ENCODE data around the gene FXYD2.

Gene FXYD2

DNA sequence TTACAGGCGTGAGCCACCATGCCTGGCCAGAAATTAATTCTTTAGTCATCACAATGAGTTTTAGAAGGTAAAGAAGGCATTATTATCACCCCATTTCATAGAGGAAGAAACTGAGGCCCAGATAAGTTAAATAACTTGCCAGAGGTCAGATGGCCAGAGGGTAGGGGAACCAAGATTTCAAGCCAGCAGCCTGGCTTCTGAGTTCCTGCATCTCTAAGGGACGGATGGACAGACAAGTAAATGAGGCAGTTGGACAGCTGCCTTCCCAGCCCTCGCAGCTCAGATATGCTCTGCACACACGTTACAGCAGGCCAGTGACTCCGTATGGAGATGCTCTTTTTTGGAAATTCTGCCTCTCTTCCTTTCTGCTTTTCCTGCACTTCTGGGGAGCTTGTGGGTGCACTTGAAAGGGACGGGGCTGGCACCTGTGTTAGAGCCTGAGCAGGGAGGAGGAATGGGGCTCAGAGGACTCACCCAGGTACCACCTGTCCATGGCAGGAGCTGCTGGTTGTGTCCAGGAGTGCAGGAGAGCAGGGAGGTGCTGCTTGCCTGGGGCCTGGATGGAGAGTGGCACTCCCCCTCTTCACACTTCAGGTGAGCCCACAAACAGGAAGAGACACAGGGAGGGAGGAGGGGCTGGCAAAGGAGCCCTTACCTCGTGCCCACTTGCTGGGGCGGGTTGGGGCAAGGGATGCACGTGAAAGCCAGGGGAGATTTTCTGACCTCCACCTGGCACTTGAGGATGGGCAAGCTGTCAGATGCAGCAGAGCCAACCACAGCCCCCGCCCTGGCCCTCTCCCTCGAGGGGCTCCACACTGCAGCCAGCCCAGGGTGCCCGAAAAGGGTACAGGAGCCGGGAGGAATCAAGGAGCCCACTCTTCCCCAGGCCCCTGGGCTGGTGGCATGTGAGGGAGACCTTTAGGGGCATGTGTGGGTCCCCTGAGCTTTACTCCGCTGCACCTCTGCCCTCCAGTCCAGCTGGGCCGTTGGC is 3.3 kb upstream of the FXYD2 start:
- TF ChIP-seq TAF1 (IDR thresholded peaks at IDR 0.05; ENCODE audit: low read depth) (no peak), YY1 (IDR thresholded peaks at IDR 0.05; ENCODE audit: low read depth) (no peak), CEBPB (IDR thresholded peaks at IDR 0.05) (no peak), RAD21 (IDR thresholded peaks at IDR 0.05; ENCODE audit: low read depth) (no peak), CREB1 (IDR thresholded peaks at IDR 0.05; ENCODE audit: low read depth) (no peak)

GRCh38 chr11:117826832-117827231 is 2.3 kb upstream of the FXYD2 start:
- TF ChIP-seq TCF12 (IDR thresholded peaks at IDR 0.05; ENCODE audit: low read depth) (no peak), YY1 (IDR thresholded peaks at IDR 0.05; ENCODE audit: low read depth) (no peak), EGR1 (IDR thresholded peaks at IDR 0.05) (no peak), NFIC (IDR thresholded peaks at IDR 0.05) (no peak), TEAD4 (IDR thresholded peaks at IDR 0.05) (no peak), CREB1 (IDR thresholded peaks at IDR 0.05; ENCODE audit: low read depth) (no peak), FOXM1 (IDR thresholded peaks at IDR 0.05; ENCODE audit: borderline replicate concordance, low read depth) (no peak), ZBTB7A (IDR thresholded peaks at IDR 0.05; ENCODE audit: low read depth) (no peak), TAF1 (IDR thresholded peaks at IDR 0.05; ENCODE audit: low read depth) (no peak), RAD21 (IDR thresholded peaks at IDR 0.05; ENCODE audit: low read depth) (no peak), EP300 (IDR thresholded peaks at IDR 0.05; ENCODE audit: borderline replicate concordance) (no peak), CEBPB (IDR thresholded peaks at IDR 0.05) (no peak)
- TF ChIP-seq, protein P1, sequence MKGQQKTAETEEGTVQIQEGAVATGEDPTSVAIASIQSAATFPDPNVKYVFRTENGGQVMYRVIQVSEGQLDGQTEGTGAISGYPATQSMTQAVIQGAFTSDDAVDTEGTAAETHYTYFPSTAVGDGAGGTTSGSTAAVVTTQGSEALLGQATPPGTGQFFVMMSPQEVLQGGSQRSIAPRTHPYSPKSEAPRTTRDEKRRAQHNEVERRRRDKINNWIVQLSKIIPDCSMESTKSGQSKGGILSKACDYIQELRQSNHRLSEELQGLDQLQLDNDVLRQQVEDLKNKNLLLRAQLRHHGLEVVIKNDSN (IDR thresholded peaks at IDR 0.05), result no peak
- TF ChIP-seq, protein P2, sequence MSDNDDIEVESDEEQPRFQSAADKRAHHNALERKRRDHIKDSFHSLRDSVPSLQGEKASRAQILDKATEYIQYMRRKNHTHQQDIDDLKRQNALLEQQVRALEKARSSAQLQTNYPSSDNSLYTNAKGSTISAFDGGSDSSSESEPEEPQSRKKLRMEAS (IDR thresholded peaks at IDR 0.05), result no peak
- TF ChIP-seq, protein P3, sequence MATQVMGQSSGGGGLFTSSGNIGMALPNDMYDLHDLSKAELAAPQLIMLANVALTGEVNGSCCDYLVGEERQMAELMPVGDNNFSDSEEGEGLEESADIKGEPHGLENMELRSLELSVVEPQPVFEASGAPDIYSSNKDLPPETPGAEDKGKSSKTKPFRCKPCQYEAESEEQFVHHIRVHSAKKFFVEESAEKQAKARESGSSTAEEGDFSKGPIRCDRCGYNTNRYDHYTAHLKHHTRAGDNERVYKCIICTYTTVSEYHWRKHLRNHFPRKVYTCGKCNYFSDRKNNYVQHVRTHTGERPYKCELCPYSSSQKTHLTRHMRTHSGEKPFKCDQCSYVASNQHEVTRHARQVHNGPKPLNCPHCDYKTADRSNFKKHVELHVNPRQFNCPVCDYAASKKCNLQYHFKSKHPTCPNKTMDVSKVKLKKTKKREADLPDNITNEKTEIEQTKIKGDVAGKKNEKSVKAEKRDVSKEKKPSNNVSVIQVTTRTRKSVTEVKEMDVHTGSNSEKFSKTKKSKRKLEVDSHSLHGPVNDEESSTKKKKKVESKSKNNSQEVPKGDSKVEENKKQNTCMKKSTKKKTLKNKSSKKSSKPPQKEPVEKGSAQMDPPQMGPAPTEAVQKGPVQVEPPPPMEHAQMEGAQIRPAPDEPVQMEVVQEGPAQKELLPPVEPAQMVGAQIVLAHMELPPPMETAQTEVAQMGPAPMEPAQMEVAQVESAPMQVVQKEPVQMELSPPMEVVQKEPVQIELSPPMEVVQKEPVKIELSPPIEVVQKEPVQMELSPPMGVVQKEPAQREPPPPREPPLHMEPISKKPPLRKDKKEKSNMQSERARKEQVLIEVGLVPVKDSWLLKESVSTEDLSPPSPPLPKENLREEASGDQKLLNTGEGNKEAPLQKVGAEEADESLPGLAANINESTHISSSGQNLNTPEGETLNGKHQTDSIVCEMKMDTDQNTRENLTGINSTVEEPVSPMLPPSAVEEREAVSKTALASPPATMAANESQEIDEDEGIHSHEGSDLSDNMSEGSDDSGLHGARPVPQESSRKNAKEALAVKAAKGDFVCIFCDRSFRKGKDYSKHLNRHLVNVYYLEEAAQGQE (IDR thresholded peaks at IDR 0.05; ENCODE audit: low read depth), result no peak

GRCh38 chr11:117826190-117826570 is 1.6 kb upstream of the FXYD2 start:
- TF ChIP-seq EGR1 (IDR thresholded peaks at IDR 0.05), result no peak
- no peak for TF ChIP-seq FOXM1 (IDR thresholded peaks at IDR 0.05; ENCODE audit: borderline replicate concordance, low read depth)
- TF ChIP-seq EP300 (IDR thresholded peaks at IDR 0.05; ENCODE audit: borderline replicate concordance), result no peak
- TF ChIP-seq CEBPB (IDR thresholded peaks at IDR 0.05), result no peak
- no peak for TF ChIP-seq NFIC (IDR thresholded peaks at IDR 0.05)
- no peak for TF ChIP-seq ZBTB7A (IDR thresholded peaks at IDR 0.05; ENCODE audit: low read depth)
- no peak for TF ChIP-seq RAD21 (IDR thresholded peaks at IDR 0.05; ENCODE audit: low read depth)
- TF ChIP-seq YY1 (IDR thresholded peaks at IDR 0.05; ENCODE audit: low read depth), result no peak
- no peak for TF ChIP-seq TCF12 (IDR thresholded peaks at IDR 0.05; ENCODE audit: low read depth)
- no peak for TF ChIP-seq TAF1 (IDR thresholded peaks at IDR 0.05; ENCODE audit: low read depth)
- TF ChIP-seq, protein P1 (IDR thresholded peaks at IDR 0.05), result no peak
- no peak for TF ChIP-seq CREB1 (IDR thresholded peaks at IDR 0.05; ENCODE audit: low read depth)
- TF ChIP-seq, protein P2 (IDR thresholded peaks at IDR 0.05), result no peak
- TF ChIP-seq, protein P3 (IDR thresholded peaks at IDR 0.05; ENCODE audit: low read depth), result no peak
- no peak for TF ChIP-seq TEAD4 (IDR thresholded peaks at IDR 0.05)

DNA sequence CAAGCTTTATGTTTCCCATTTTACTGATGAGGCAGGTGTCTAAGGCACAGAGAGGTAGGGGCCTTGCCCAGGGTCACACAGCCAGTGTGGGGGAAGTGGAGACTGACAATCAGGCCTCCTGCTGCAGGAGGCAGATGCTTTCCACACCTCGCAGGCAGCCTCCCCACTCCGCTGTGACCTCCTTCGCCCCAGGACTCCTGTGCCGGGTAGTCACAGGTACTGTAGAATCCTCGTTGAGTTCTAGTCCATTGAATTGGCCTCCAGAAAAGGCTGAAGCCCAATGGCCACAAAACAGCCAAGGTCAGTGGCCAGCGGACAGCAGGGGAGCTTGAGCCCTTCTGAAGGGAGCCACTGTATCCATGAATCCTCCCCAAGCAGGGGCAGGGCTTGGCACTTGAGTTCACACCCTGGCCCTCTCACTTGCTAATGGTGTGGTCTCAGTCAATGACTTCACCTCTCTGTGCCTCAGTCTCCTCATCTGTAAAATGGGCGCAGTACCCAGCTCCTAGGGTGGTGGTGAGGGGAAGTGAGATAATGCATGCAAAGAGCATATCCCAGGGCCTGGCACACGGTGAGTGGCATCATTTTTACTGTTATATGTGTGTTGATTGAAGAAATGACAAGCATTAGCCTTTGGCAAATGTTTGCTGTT is 1.1 kb upstream of the FXYD2 start:
- no peak for TF ChIP-seq CEBPB (IDR thresholded peaks at IDR 0.05)
- TF ChIP-seq TEAD4 (IDR thresholded peaks at IDR 0.05), result no peak
- no peak for TF ChIP-seq EP300 (IDR thresholded peaks at IDR 0.05; ENCODE audit: borderline replicate concordance)
- no peak for TF ChIP-seq CREB1 (IDR thresholded peaks at IDR 0.05; ENCODE audit: low read depth)
- TF ChIP-seq, protein P2 (IDR thresholded peaks at IDR 0.05), result no peak
- TF ChIP-seq EGR1 (IDR thresholded peaks at IDR 0.05), result no peak
- TF ChIP-seq TCF12 (IDR thresholded peaks at IDR 0.05; ENCODE audit: low read depth), result no peak
- TF ChIP-seq RAD21 (IDR thresholded peaks at IDR 0.05; ENCODE audit: low read depth), result no peak

GRCh38 chr11:117823946-117824420 is 561 bp downstream of the FXYD2 start:
- TF ChIP-seq, protein P2 (IDR thresholded peaks at IDR 0.05), result no peak
- TF ChIP-seq NFIC (IDR thresholded peaks at IDR 0.05) (no peak), FOXM1 (IDR thresholded peaks at IDR 0.05; ENCODE audit: borderline replicate concordance, low read depth) (no peak), RAD21 (IDR thresholded peaks at IDR 0.05; ENCODE audit: low read depth) (no peak), TEAD4 (IDR thresholded peaks at IDR 0.05) (no peak), EP300 (IDR thresholded peaks at IDR 0.05; ENCODE audit: borderline replicate concordance) (no peak), CEBPB (IDR thresholded peaks at IDR 0.05) (no peak), TAF1 (IDR thresholded peaks at IDR 0.05; ENCODE audit: low read depth) (no peak), EGR1 (IDR thresholded peaks at IDR 0.05) (no peak), ZBTB7A (IDR thresholded peaks at IDR 0.05; ENCODE audit: low read depth) (no peak), YY1 (IDR thresholded peaks at IDR 0.05; ENCODE audit: low read depth) (no peak), CREB1 (IDR thresholded peaks at IDR 0.05; ENCODE audit: low read depth) (no peak), TCF12 (IDR thresholded peaks at IDR 0.05; ENCODE audit: low read depth) (no peak)
- TF ChIP-seq, protein P3 (IDR thresholded peaks at IDR 0.05; ENCODE audit: low read depth), result no peak
- TF ChIP-seq, protein P1 (IDR thresholded peaks at IDR 0.05), result no peak
